HepG2 (cell line): ENCODE results near the gene SPANXN4. TPM values are rescaled to one million over a fixed set of nuclear protein-coding genes. Genes with fewer than 3 reads are reported as not detected.

ENCODE experiments used
- ATAC-seq: fragments of 200-7000 bp; cut with Tn5 transposase; 3 replicates; pipeline ENCODE4 v1.9.1; 2020; ENCODE audit warnings: mild to moderate bottlenecking, moderate library complexity
- BruUV-seq: library from RNA; stranded (reverse); fragments of 400-500 nt; replicated peaks from 2 replicates; lab custom pipeline; 2021; lab: Mats Ljungman, UMichigan
- CTCF ChIA-PET: fragments of 300-600 bp; formaldehyde crosslinking; extraction: SDS; loops from one replicate; lab custom pipeline; 2021; ENCODE audit warnings: low total read pairs, inconsistent platforms, low intra/inter-chr PET ratio; lab: Yijun Ruan, JAX
- POLR2A ChIA-PET: fragments of 350-600 bp; sonication (Branson Sonifier 250); formaldehyde crosslinking; loops from one replicate; lab custom pipeline; 2020; ENCODE audit warnings: antibody characterized with exemption, inconsistent platforms; lab: Yijun Ruan, JAX
- DNase-seq: peaks from one replicate; pipeline ENCODE4 v3.0.0-alpha.2; 2015; ENCODE audit warnings: low spot score
- FAIRE-seq: peaks from 3 replicates; lab custom pipeline; 2011; peaks lifted over from hg19 to GRCh38; lab: Jason Lieb, UNC
- H2AFZ ChIP-seq: one replicate; pipeline ENCODE4 v1.6.1; 2011; ENCODE audit warnings: low read length, inconsistent platforms
- H3K27ac ChIP-seq: fragments of 300-600 bp; 3 replicates; pipeline ENCODE4 v1.8.0; 2011; ENCODE audit warnings: mixed run types, mild to moderate bottlenecking, mixed read lengths, low read length, inconsistent platforms; ENCODE audit not compliant: insufficient read depth; ENCODE audit errors: extremely low read length
- H3K27me3 ChIP-seq, 2 experiments: fragments of 200-600 bp in 1 of 2; 2 replicates in 1 of 2; 3 replicates in 1 of 2; pipeline versions ENCODE4 v1.6.0 to v1.8.0; 2011; ENCODE audit warnings: low read length in 2 of 2, mild to moderate bottlenecking in 2 of 2, moderate library complexity in 2 of 2, inconsistent platforms in 1 of 2; ENCODE audit not compliant: insufficient read depth in 2 of 2, control insufficient read depth in 1 of 2
- H3K36me3 ChIP-seq, 2 experiments: fragments of 200-600 bp in 1 of 2; replicated peaks in 1 of 2; 2 replicates in 1 of 2; 3 replicates in 1 of 2; pipeline versions ENCODE4 v1.5.1 to v1.8.0; 2011; ENCODE audit warnings: low read length in 2 of 2, inconsistent platforms in 1 of 2; ENCODE audit not compliant: insufficient read depth in 2 of 2, control insufficient read depth in 1 of 2
- H3K4me1 ChIP-seq: 2 replicates; pipeline ENCODE4 v1.5.1; 2012; ENCODE audit warnings: low read length, inconsistent platforms; ENCODE audit not compliant: insufficient read depth
- H3K4me2 ChIP-seq: 2 replicates; pipeline ENCODE4 v1.6.0; 2011; ENCODE audit warnings: low read depth, low read length, inconsistent platforms
- H3K4me3 ChIP-seq, 3 experiments: fragments of 200-600 bp in 1 of 3; sonication (generic), shearing (Covaris generic) in 1 of 3; replicated peaks in 1 of 3; 2 replicates each; pipeline ENCODE4 v1.5.1; 2011 to 2016; ENCODE audit warnings: low read length in 3 of 3, inconsistent platforms in 2 of 3, low read depth in 2 of 3, mild to moderate bottlenecking in 2 of 3, control low read depth in 1 of 3, mixed read lengths in 1 of 3; ENCODE audit not compliant: insufficient read depth in 1 of 3
- H3K79me2 ChIP-seq: one replicate; pipeline ENCODE4 v1.6.1; 2011; ENCODE audit warnings: low read length, inconsistent platforms; ENCODE audit not compliant: insufficient read depth
- H3K9ac ChIP-seq: 2 replicates; pipeline ENCODE4 v1.6.0; 2011; ENCODE audit warnings: mild to moderate bottlenecking, low read depth, low read length, inconsistent platforms; ENCODE audit not compliant: insufficient read depth
- H3K9me3 ChIP-seq: 2 replicates; pipeline ENCODE4 v1.5.1; 2012; ENCODE audit warnings: mild to moderate bottlenecking, low read length
- H4K20me1 ChIP-seq: 2 replicates; pipeline ENCODE4 v1.6.0; 2011; ENCODE audit warnings: inconsistent platforms, mild to moderate bottlenecking, low read length, moderate library complexity; ENCODE audit not compliant: insufficient read depth
- EHMT2 ChIP-seq: fragments of 200-600 bp; sonication (generic); IDR thresholded peaks from 2 replicates; pipeline ENCODE4 v1.7.0; 2017; ENCODE audit warnings: antibody characterized with exemption, low read depth, low read length, borderline replicate concordance
- YEATS4 ChIP-seq: sonication (generic); formaldehyde crosslinking; IDR thresholded peaks from 2 replicates; pipeline ENCODE4 v1.4.0; 2020; ENCODE audit warnings: missing genetic modification reagents, borderline replicate concordance
- ZBTB44 ChIP-seq: sonication (generic); formaldehyde crosslinking; IDR thresholded peaks from 2 replicates; pipeline ENCODE4 v1.4.0; 2020; ENCODE audit warnings: missing genetic modification reagents
- ZNF142 ChIP-seq: sonication (generic); formaldehyde crosslinking; IDR thresholded peaks from 2 replicates; pipeline ENCODE4 v1.4.0; 2020; ENCODE audit warnings: missing genetic modification reagents
- ZNF280D ChIP-seq: sonication (generic); formaldehyde crosslinking; IDR thresholded peaks from 2 replicates; pipeline ENCODE4 v1.5.1; 2020; ENCODE audit warnings: mild to moderate bottlenecking, missing genetic modification reagents
- WGBS: methylation state at CpG from one replicate; pipeline ENCODE4 v1.1.6; 2017; ENCODE audit warnings: low lambda C conversion rate; 5-methylcytosine and 5-hydroxymethylcytosine counted together
- in situ Hi-C: cut with HindIII; loops from 2 replicates; pipeline ENCODE4 v1.10.0; 2017; ENCODE audit warnings: low pct_unique_long_range_greater_than_20kb; ENCODE audit not compliant: extremely low pct_ligation_motif_present
- intact Hi-C: fragments of 100-400 bp; cut with micrococcal nuclease; formaldehyde crosslinking; loops from one replicate; pipeline ENCODE4 v1.10.0; 2022; ENCODE audit not compliant: unreplicated experiment
- polyA plus RNA-seq, 8 experiments: library from polyadenylated mRNA; depleted of rRNA in 3 of 8; stranded (reverse) in 7 of 8; unstranded in 1 of 8; fragments of >200 nt; fragmentation: Illumina TruSeq in 4 of 8; extraction: Trizol in 4 of 8; gene quantifications; 2 replicates each; pipeline versions ENCODE4 v1.2.1 to v1.2.3, GENCODE V29; 2011 to 2016; ENCODE audit warnings: low read depth in 4 of 8, missing spikeins in 1 of 8, mixed read lengths in 1 of 8; ENCODE audit not compliant: insufficient read depth in 1 of 8
- total RNA-seq, 5 experiments: library from RNA; depleted of rRNA; stranded (reverse); fragments of >200 nt; fragmentation: Illumina TruSeq; extraction: Trizol; gene quantifications; 2 replicates each; pipeline ENCODE4 v1.2.3, GENCODE V29; 2016; ENCODE audit warnings: low read depth in 1 of 5

SPANXN4 gene
- total and polyA plus RNA-seq, 2 of the 13 experiments (the other 11 are each of a cell fraction or from before 2014, with no cell fraction given), result not detected

GRCh38 chrX:143047511-143047910 is 21.8 kb downstream of the SPANXN4 start (continued):
- no peak for TF ChIP-seq ZNF142
- no peak for TF ChIP-seq EHMT2

- no peaks in the 10 kb centered on the region for H3K36me3 ChIP-seq
- in situ Hi-C loops, result no loop called here
These were observed 32.4 kb downstream of the SPANXN4 start for GRCh38 chrX:143058120-143058519.

More at GRCh38 chrX:143058120-143058519, 32.4 kb downstream of the SPANXN4 start:
- H3K4me1 ChIP-seq, result no peaks in the 10 kb centered on the region
- BruUV-seq, result no TSS peak
- H3K79me2 ChIP-seq, result no peaks in the 10 kb centered on the region
- H2AFZ ChIP-seq, result no peak overlapping the region
- no peak for TF ChIP-seq ZNF280D (CRISPR knock-in tag)
- TF ChIP-seq YEATS4 (CRISPR knock-in tag), result no peak
- no peak for TF ChIP-seq ZBTB44 (CRISPR knock-in tag)
- TF ChIP-seq, all 625 proteins: peak for 0
- ATAC-seq (no peak), FAIRE-seq (no peak), DNase-seq (no peak)
- no peak overlapping the region for H3K4me3 ChIP-seq
- H3K27ac ChIP-seq, result no peak overlapping the region
- H4K20me1 ChIP-seq, result no peaks in the 10 kb centered on the region
- H3K4me2 ChIP-seq, result no peak overlapping the region
- intact Hi-C loops, result no loop called here
- WGBS, result 50% methylated on average over 4 of the region's 4 CpGs
- no peak overlapping the region for H3K9ac ChIP-seq
- H3K27me3 ChIP-seq, result no peaks in the 10 kb centered on the region
- POLR2A ChIA-PET, result no interaction called here
- H3K9me3 ChIP-seq, result peaks cover 31% of the 10 kb centered on the region; the same call in 1 of the 2 replicates
- CTCF ChIA-PET, result no interaction called here
